T-helper 2 cell (primary cell): ENCODE data around the gene CARD9.

Experiments used
- DNase-seq, 5 experiments: peaks; one replicate each; pipeline versions ENCODE4 v3.0.0 to v3.0.0-alpha.2; 2012 to 2022

Gene CARD9

GRCh38 chr9:136346157-136346481 is 27.4 kb downstream of the CARD9 start:
- no peak for DNase-seq

- no peak for DNase-seq
Measured at GRCh38 chr9:136345281-136346156, 27.9 kb downstream of the CARD9 start.

- DNase-seq, result no peak
Measured at GRCh38 chr9:136344544-136345280, 28.8 kb downstream of the CARD9 start.

- no peak for DNase-seq
Measured at GRCh38 chr9:136343884-136344269, 29.6 kb downstream of the CARD9 start.

GRCh38 chr9:136343121-136343883 is 30.2 kb downstream of the CARD9 start:
- DNase-seq, result no peak

GRCh38 chr9:136342181-136343120 is 31.0 kb downstream of the CARD9 start:
- DNase-seq, result peak in 4 of 5 experiments; percentile 19 to 68 (median 46)

- DNase-seq, result no peak
Measured at GRCh38 chr9:136341769-136342168, 31.7 kb downstream of the CARD9 start.

- DNase-seq, result no peak
Measured at GRCh38 chr9:136341042-136341655, 32.3 kb downstream of the CARD9 start.

GRCh38 chr9:136340356-136341041 is 33.0 kb downstream of the CARD9 start:
- DNase-seq, result no peak

- no peak for DNase-seq
Measured at GRCh38 chr9:136339958-136340310, 33.5 kb downstream of the CARD9 start.

- DNase-seq, result peak in 1 of 5 experiments; percentile 35
Measured at GRCh38 chr9:136339173-136339957, 34.1 kb downstream of the CARD9 start.

- no peak for DNase-seq
Measured at GRCh38 chr9:136338511-136338910, 35.0 kb downstream of the CARD9 start.

GRCh38 chr9:136337416-136338395 is 35.8 kb downstream of the CARD9 start:
- no peak for DNase-seq

GRCh38 chr9:136336881-136337280 is 36.6 kb downstream of the CARD9 start:
- DNase-seq, result no peak

- DNase-seq, result no peak
Measured at GRCh38 chr9:136336156-136336870, 37.2 kb downstream of the CARD9 start.

- DNase-seq, result no peak
Measured at GRCh38 chr9:136335296-136336155, 37.9 kb downstream of the CARD9 start.

GRCh38 chr9:136334541-136334940 is 38.9 kb downstream of the CARD9 start:
- no peak for DNase-seq
